IgD-negative memory B cell (primary cell): ENCODE measurements around the gene HAUS7. TPM values are rescaled to one million over a fixed set of nuclear protein-coding genes. Genes with fewer than 3 reads are reported as not detected.

ENCODE experiments used
- H3K27ac Mint-ChIP-seq, 3 donors: one replicate each; pipeline ENCODE4 v1.8.0; 2020 to 2022; ENCODE audit warnings: mild to moderate bottlenecking in 3 of 3, mixed read lengths in 3 of 3, moderate library complexity in 1 of 3
- H3K27me3 Mint-ChIP-seq: one replicate; pipeline ENCODE4 v1.8.0; 2021; ENCODE audit warnings: mixed read lengths
- H3K36me3 Mint-ChIP-seq: one replicate; pipeline ENCODE4 v1.8.0; 2020; ENCODE audit warnings: mild to moderate bottlenecking, mixed read lengths
- H3K4me1 Mint-ChIP-seq, 3 donors: one replicate each; pipeline ENCODE4 v1.8.0; 2020 to 2022; ENCODE audit warnings: mixed read lengths in 3 of 3, mild to moderate bottlenecking in 1 of 3
- H3K4me3 Mint-ChIP-seq, 4 donors: one replicate each; pipeline ENCODE4 v1.8.0; 2020 to 2022; ENCODE audit warnings: mild to moderate bottlenecking in 4 of 4, mixed read lengths in 4 of 4, moderate library complexity in 3 of 4
- H3K9me3 Mint-ChIP-seq, 3 donors: one replicate each; pipeline ENCODE4 v1.8.0; 2020 to 2021; ENCODE audit warnings: mixed read lengths in 3 of 3, mild to moderate bottlenecking in 1 of 3
- polyA plus RNA-seq: library from polyadenylated mRNA; unstranded; fragments of 300-500 nt; fragmentation: Illumina TruSeq; gene quantifications from one replicate; pipeline ENCODE4 v1.2.3, GENCODE V29; 2021

The HAUS7 gene
- polyA plus RNA-seq, 1 donor from 2014 or later, result 27.6 TPM

GRCh38 chrX:153505361-153505760 is 35.0 kb upstream of the HAUS7 start:
- no peak overlapping the region for H3K27ac Mint-ChIP-seq
- H3K4me1 Mint-ChIP-seq, result peaks cover 0 to 2% (median 0%) of the 10 kb centered on the region in 3 donors
- no peaks in the 10 kb centered on the region for H3K36me3 Mint-ChIP-seq
- H3K27me3 Mint-ChIP-seq, result peaks cover 3% of the 10 kb centered on the region
- no peak overlapping the region for H3K4me3 Mint-ChIP-seq
- peaks cover 0 to 2% (median 0%) of the 10 kb centered on the region in 3 donors for H3K9me3 Mint-ChIP-seq

DNA sequence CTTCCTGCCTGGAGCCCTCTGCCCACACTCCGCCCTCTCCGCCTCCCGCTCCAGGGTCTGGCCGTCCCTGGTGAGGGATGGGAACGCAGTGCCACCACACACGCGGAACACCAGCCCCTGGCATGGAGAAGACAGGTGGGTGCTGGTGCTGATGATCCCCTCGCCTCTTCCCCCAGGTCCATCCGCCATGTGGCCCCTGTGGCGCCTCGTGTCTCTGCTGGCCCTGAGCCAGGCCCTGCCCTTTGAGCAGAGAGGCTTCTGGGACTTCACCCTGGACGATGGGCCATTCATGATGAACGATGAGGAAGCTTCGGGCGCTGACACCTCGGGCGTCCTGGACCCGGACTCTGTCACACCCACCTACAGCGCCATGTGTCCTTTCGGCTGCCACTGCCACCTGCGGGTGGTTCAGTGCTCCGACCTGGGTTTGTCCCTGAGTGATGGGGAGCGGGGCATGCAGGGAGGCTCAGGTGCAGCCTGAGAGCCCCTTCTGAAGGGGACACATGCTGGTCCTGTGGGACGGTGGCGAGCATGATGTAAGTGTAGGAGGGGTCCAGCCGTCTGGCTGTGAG is 34.2 kb upstream of the HAUS7 start:
- Mint-ChIP-seq H3K27ac (no peak overlapping the region), H3K4me1 (peaks cover 0 to 2% (median 0%) of the 10 kb centered on the region in 3 donors), H3K27me3 (peaks cover 3% of the 10 kb centered on the region), H3K4me3 (no peak overlapping the region), H3K9me3 (peaks cover 0 to 2% (median 0%) of the 10 kb centered on the region in 3 donors), H3K36me3 (no peaks in the 10 kb centered on the region)

GRCh38 chrX:153502796-153503195 is 32.4 kb upstream of the HAUS7 start:
- Mint-ChIP-seq H3K9me3 (peaks cover 0 to 2% (median 0%) of the 10 kb centered on the region in 3 donors), H3K36me3 (no peaks in the 10 kb centered on the region), H3K27ac (no peak overlapping the region), H3K27me3 (peaks cover 3% of the 10 kb centered on the region), H3K4me3 (no peak overlapping the region), H3K4me1 (peaks cover 0 to 2% (median 0%) of the 10 kb centered on the region in 3 donors)

DNA sequence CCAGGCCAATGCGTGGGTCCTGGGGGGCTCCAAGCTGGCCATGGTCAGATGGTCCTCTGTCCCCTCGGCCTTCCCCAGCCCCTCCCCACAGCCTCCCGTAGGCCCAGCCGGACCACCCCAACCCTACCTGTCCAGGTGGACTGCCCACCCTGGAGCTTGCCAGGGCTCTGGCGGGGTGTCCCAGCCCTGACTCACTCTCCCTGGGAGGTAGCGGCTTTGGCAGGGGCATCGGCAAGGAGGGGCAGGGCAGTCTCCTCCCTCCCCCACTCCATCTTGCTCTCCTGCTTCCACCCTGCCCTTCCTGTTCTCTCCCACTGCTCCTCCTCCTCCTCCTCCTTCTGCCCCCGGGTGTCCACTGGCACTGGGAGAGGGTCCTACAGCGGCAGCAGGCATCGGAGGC is 31.8 kb upstream of the HAUS7 start:
- Mint-ChIP-seq H3K36me3 (no peaks in the 10 kb centered on the region), H3K27ac (no peak overlapping the region), H3K27me3 (no peaks in the 10 kb centered on the region), H3K9me3 (peaks cover 0 to 2% (median 0%) of the 10 kb centered on the region in 3 donors), H3K4me1 (no peaks in the 10 kb centered on the region), H3K4me3 (no peak overlapping the region)

DNA sequence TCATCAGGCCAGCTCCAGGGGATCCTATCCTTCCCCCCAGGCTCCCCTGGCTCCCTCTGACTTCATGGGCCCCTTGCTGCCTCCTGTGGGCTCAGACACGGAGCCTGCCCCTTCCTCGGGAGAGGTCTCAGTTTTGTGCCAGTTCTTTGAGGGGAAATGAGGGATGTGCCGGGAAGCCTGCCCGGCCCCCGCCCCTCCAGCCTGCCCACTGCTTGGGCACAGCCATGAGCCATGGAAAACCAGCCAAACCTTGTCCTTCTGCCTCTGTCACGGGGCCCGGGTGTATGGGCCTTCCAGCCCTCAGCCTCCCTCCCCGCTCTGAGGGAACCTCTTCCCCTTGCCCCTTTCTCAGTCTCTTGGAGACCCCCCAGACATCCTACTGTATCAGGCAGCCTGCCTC is 31.2 kb upstream of the HAUS7 start:
- no peak overlapping the region for H3K4me3 Mint-ChIP-seq
- no peaks in the 10 kb centered on the region for H3K36me3 Mint-ChIP-seq
- H3K4me1 Mint-ChIP-seq, result no peaks in the 10 kb centered on the region
- H3K9me3 Mint-ChIP-seq, result peaks cover 0 to 2% (median 0%) of the 10 kb centered on the region in 3 donors
- no peak overlapping the region for H3K27ac Mint-ChIP-seq
- no peaks in the 10 kb centered on the region for H3K27me3 Mint-ChIP-seq

- H3K4me3 Mint-ChIP-seq, result no peak overlapping the region
- H3K36me3 Mint-ChIP-seq, result no peaks in the 10 kb centered on the region
- no peaks in the 10 kb centered on the region for H3K4me1 Mint-ChIP-seq
- H3K9me3 Mint-ChIP-seq, result peaks cover 0 to 2% (median 0%) of the 10 kb centered on the region in 3 donors
- no peaks in the 10 kb centered on the region for H3K27me3 Mint-ChIP-seq
- no peak overlapping the region for H3K27ac Mint-ChIP-seq
These were observed 30.4 kb upstream of the HAUS7 start for GRCh38 chrX:153500676-153501280.

- Mint-ChIP-seq H3K9me3 (peaks cover 0 to 2% (median 0%) of the 10 kb centered on the region in 3 donors), H3K27me3 (no peaks in the 10 kb centered on the region), H3K27ac (no peak overlapping the region), H3K4me3 (no peak overlapping the region), H3K4me1 (no peaks in the 10 kb centered on the region), H3K36me3 (no peaks in the 10 kb centered on the region)
These were observed 29.5 kb upstream of the HAUS7 start for GRCh38 chrX:153499876-153500275.

DNA sequence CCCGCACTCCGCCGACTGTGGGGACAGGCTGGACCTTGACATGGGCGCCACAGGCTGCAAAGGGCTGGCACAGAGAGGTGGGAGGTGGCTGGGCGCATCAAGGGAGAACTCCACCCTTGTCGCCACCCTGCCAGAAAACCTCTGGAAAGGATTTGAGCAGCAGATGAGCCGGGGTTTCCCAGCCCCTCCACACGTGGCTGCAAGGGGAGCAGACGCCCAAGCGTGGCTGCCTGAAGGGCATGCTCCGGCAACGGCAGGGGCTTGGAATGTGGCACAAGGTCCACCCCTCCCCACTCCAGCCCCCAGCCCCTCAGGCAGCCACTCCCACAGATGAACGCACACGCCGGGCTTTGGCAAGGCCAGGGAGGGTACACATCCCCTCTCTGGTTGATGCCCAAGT is 29.0 kb upstream of the HAUS7 start:
- Mint-ChIP-seq H3K27me3 (no peaks in the 10 kb centered on the region), H3K27ac (no peak overlapping the region), H3K4me1 (no peaks in the 10 kb centered on the region)

GRCh38 chrX:153498453-153498852 is 28.1 kb upstream of the HAUS7 start:
- Mint-ChIP-seq H3K27me3 (no peaks in the 10 kb centered on the region), H3K4me1 (no peaks in the 10 kb centered on the region), H3K4me3 (no peak overlapping the region), H3K27ac (no peak overlapping the region), H3K36me3 (no peaks in the 10 kb centered on the region), H3K9me3 (peaks cover 0 to 2% (median 0%) of the 10 kb centered on the region in 3 donors)

More for the DNA sequence above, 29.0 kb upstream of the HAUS7 start:
- H3K4me3 Mint-ChIP-seq, result no peak overlapping the region
- H3K9me3 Mint-ChIP-seq, result peaks cover 0 to 2% (median 0%) of the 10 kb centered on the region in 3 donors
- H3K36me3 Mint-ChIP-seq, result no peaks in the 10 kb centered on the region

DNA sequence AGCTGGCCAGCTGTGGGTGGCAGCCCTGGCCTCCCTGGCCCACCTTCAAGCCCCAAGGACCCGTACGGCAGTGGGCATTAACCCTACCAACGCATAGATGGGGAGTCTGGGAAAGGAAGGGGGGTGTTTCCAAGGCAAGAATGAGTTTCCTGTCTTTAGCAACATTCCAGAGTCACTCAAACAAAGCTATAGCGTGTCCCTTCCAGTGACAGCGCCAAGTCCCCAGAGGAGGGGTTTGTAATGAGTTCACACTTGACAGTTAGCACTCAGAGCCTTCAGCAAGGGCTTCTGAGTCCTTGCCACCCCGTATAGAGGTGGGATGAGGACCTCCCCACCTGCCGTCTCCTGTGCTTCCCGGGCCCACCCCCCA is 26.2 kb upstream of the HAUS7 start:
- Mint-ChIP-seq H3K36me3 (no peaks in the 10 kb centered on the region), H3K4me1 (no peaks in the 10 kb centered on the region), H3K27ac (no peak overlapping the region), H3K4me3 (no peak overlapping the region), H3K27me3 (peaks cover 2% of the 10 kb centered on the region), H3K9me3 (peaks cover 0 to 2% (median 0%) of the 10 kb centered on the region in 3 donors)

GRCh38 chrX:153495903-153496589 is 25.7 kb upstream of the HAUS7 start:
- H3K9me3 Mint-ChIP-seq, result peaks cover 0 to 2% (median 0%) of the 10 kb centered on the region in 3 donors
- no peak overlapping the region for H3K27ac Mint-ChIP-seq
- peaks cover 2% of the 10 kb centered on the region for H3K27me3 Mint-ChIP-seq
- no peak overlapping the region for H3K4me3 Mint-ChIP-seq
- H3K4me1 Mint-ChIP-seq, result no peaks in the 10 kb centered on the region
- no peaks in the 10 kb centered on the region for H3K36me3 Mint-ChIP-seq

- H3K27me3 Mint-ChIP-seq, result peaks cover 2% of the 10 kb centered on the region
- no peak overlapping the region for H3K27ac Mint-ChIP-seq
- no peaks in the 10 kb centered on the region for H3K4me1 Mint-ChIP-seq
- no peaks in the 10 kb centered on the region for H3K9me3 Mint-ChIP-seq
- peak overlapping the region in 1 of 4 donors; percentile 82 for H3K4me3 Mint-ChIP-seq
- no peaks in the 10 kb centered on the region for H3K36me3 Mint-ChIP-seq
These were observed 25.0 kb upstream of the HAUS7 start for GRCh38 chrX:153495362-153495751.

GRCh38 chrX:153494541-153495361 is 24.4 kb upstream of the HAUS7 start, which contains the start of gene BGN:
TSS of gene BGN (plus strand) at chrX:153494980. CDS start at chrX:153504632, 9,652 bp downstream.
- Mint-ChIP-seq H3K36me3 (no peaks in the 10 kb centered on the region), H3K27me3 (peaks cover 2% of the 10 kb centered on the region), H3K27ac (no peak within 1 kb of the TSS)

GRCh38 chrX:153494061-153494460 is 23.7 kb upstream of the HAUS7 start:
- H3K36me3 Mint-ChIP-seq, result no peaks in the 10 kb centered on the region
- H3K9me3 Mint-ChIP-seq, result no peaks in the 10 kb centered on the region
- H3K4me1 Mint-ChIP-seq, result no peaks in the 10 kb centered on the region
- H3K27ac Mint-ChIP-seq, result no peak overlapping the region
- H3K4me3 Mint-ChIP-seq, result peak overlapping the region in 1 of 4 donors; percentile 65
- peaks cover 2% of the 10 kb centered on the region for H3K27me3 Mint-ChIP-seq

More at GRCh38 chrX:153494541-153495361, 24.4 kb upstream of the HAUS7 start, which contains the start of gene BGN:
- Mint-ChIP-seq H3K4me1 (no peaks in the 10 kb centered on the region), H3K9me3 (no peaks in the 10 kb centered on the region), H3K4me3 (peak within 1 kb of the TSS in 2 of 4 donors; percentile 65 to 82)

DNA sequence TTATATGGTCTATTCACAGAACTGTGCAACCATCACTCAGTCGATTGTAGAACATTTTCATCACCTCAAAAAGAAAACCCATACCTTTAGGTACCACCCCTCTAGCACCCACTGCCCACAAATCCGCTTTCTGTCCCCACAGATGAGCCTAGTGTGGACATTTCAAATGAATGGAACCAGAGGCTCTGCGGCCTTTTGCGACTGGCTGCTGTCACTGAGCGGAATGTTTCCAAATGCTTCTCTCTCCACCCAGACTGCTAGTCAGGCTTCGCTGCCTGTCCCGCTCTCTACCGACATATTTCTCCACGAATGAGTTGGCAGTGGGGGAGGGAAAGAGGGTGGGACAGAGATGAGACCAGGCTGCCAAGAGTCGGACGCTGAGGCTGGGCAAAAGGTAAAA is 22.7 kb upstream of the HAUS7 start:
- Mint-ChIP-seq H3K27me3 (peaks cover 2% of the 10 kb centered on the region), H3K9me3 (no peaks in the 10 kb centered on the region), H3K4me1 (no peaks in the 10 kb centered on the region), H3K4me3 (no peak overlapping the region), H3K36me3 (no peaks in the 10 kb centered on the region), H3K27ac (no peak overlapping the region)
